OCI-LY7 (cell line): ENCODE data around the gene TREML2. TPM values are rescaled to one million over a fixed set of nuclear protein-coding genes. Genes with fewer than 3 reads are reported as not detected.

Experiments used
- BruUV-seq: library from RNA; stranded (reverse); fragments of 400-500 nt; replicated peaks from 2 replicates; lab custom pipeline; 2021; lab: Mats Ljungman, UMichigan
- CTCF ChIA-PET: fragments of 300-600 bp; sonication (Branson Sonifier 250); formaldehyde crosslinking; loops from one replicate; lab custom pipeline; 2022; ENCODE audit warnings: antibody characterized with exemption; ENCODE audit not compliant: unreplicated experiment; lab: Charles Lee
- POLR2A ChIA-PET: fragments of 300-600 bp; sonication (Branson Sonifier 250); formaldehyde crosslinking; loops from one replicate; lab custom pipeline; 2022; ENCODE audit warnings: antibody characterized with exemption; lab: Charles Lee
- DNase-seq: peaks from one replicate; pipeline ENCODE4 v3.0.0-alpha.2; 2015; ENCODE audit warnings: low spot score
- H2AFZ ChIP-seq: fragments of 200-600 bp; sonication (generic), shearing (Covaris generic); 2 replicates; pipeline ENCODE4 v1.6.1; 2014; ENCODE audit warnings: mild to moderate bottlenecking, antibody characterized with exemption, low read length, moderate library complexity
- H3K27ac ChIP-seq: fragments of 200-600 bp; sonication (generic); 2 replicates; pipeline ENCODE4 v1.5.1; 2014; ENCODE audit warnings: mixed run types, low read depth, mild to moderate bottlenecking, moderate library complexity, low read length, inconsistent platforms; ENCODE audit not compliant: poor library complexity, severe bottlenecking
- H3K36me3 ChIP-seq: fragments of 200-600 bp; sonication (generic); 2 replicates; pipeline ENCODE4 v1.6.1; 2014; ENCODE audit warnings: mild to moderate bottlenecking, antibody characterized with exemption, low read length, moderate library complexity, mixed read lengths; ENCODE audit not compliant: insufficient read depth
- H3K4me1 ChIP-seq: fragments of 200-600 bp; sonication (generic); 2 replicates; pipeline ENCODE4 v1.5.1; 2014; ENCODE audit warnings: mild to moderate bottlenecking, low read length; ENCODE audit not compliant: insufficient read depth, poor library complexity, severe bottlenecking
- H3K4me2 ChIP-seq: fragments of 200-600 bp; sonication (generic); 2 replicates; pipeline ENCODE4 v1.6.1; 2014; ENCODE audit warnings: mild to moderate bottlenecking, low read length
- H3K4me3 ChIP-seq: fragments of 200-600 bp; sonication (generic); 2 replicates; pipeline ENCODE4 v1.5.1; 2014; ENCODE audit warnings: mild to moderate bottlenecking, low read depth, low read length; ENCODE audit not compliant: poor library complexity, severe bottlenecking
- H3K79me2 ChIP-seq: fragments of 200-600 bp; sonication (generic); 2 replicates; pipeline ENCODE4 v1.6.1; 2016; ENCODE audit warnings: low read depth, mild to moderate bottlenecking, low read length, moderate library complexity, mixed read lengths; ENCODE audit not compliant: insufficient read depth
- H3K9me2 ChIP-seq: fragments of 200-600 bp; sonication (generic); 2 replicates; pipeline ENCODE4 v1.6.1; 2016; ENCODE audit warnings: mild to moderate bottlenecking, low read length, mixed read lengths; ENCODE audit not compliant: insufficient read depth
- H3K9me3 ChIP-seq: fragments of 200-600 bp; sonication (generic); 2 replicates; pipeline ENCODE4 v1.6.1; 2014; ENCODE audit warnings: mild to moderate bottlenecking, mixed run types, low read length, mixed read lengths
- H4K20me1 ChIP-seq: fragments of 200-600 bp; sonication (generic); 2 replicates; pipeline ENCODE4 v1.6.1; 2014; ENCODE audit warnings: mild to moderate bottlenecking, antibody characterized with exemption, low read length, moderate library complexity, mixed read lengths; ENCODE audit not compliant: insufficient read depth
- EZH2phosphoT487 ChIP-seq: fragments of 200-600 bp; sonication (generic); IDR thresholded peaks from 2 replicates; pipeline ENCODE4 v1.6.1; 2018; ENCODE audit warnings: low read depth, borderline replicate concordance, mild to moderate bottlenecking, mixed run types, antibody characterized with exemption, low read length, moderate library complexity, mixed read lengths
- intact Hi-C: fragments of 100-400 bp; cut with micrococcal nuclease; formaldehyde crosslinking; loops from one replicate; pipeline ENCODE4 v1.10.0; 2022; ENCODE audit not compliant: unreplicated experiment
- total RNA-seq, 2 experiments: library from RNA; depleted of rRNA in 1 of 2; stranded (reverse); fragments of >200 nt in 1 of 2; shearing (Covaris generic) in 1 of 2; gene quantifications; 2 replicates each; pipeline ENCODE4 v1.2.3, GENCODE V29; 2014 to 2022
- TF ChIP-seq, protein P1 (sequence below): fragments of 200-600 bp; sonication (generic); conservative IDR thresholded peaks from 2 replicates; pipeline ENCODE4 v1.5.1; 2014; ENCODE audit warnings: mild to moderate bottlenecking, antibody characterized with exemption, low read length, moderate library complexity, mixed read lengths

TREML2 gene
- total RNA-seq, 2 experiments from 2014 or later = 5.5 to 17.4 TPM

DNA sequence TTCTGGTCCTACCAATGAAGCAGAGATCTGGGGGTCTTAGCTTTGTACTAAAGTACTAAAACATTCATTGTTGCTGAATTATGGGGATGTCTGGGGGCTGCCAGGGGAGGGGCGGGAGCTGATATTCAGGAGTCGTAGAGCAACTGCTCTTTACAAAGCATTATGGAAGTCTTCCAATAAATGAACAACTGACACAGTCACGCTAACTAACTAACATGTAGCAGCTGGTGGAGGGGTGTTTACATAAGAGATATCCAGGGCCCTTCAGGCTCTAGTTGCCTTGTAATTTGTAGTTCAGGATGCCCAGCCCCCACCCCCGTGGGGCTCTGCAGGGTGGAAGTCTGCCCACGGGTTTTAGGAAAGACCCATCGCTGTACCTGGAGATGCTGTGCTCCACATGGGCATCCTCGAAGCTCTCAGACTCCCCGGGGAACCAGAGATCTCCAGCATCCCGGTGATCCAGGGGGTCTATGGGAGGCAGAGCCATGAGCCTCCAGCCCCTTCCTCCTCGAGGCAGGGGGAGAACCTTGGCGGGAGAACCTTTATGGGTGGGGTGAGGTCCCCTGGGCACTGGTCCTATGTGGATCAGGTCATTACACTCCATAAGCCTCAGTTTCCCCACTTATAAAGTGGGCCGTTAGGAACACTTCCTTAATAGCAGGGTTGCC, 41.4 kb downstream of the TREML2 start:
- no peaks in the 10 kb centered on the region for H3K36me3 ChIP-seq
- H3K9me3 ChIP-seq = no peaks in the 10 kb centered on the region
- ChIA-PET CTCF (no interaction called here), POLR2A (no interaction called here)
- H3K9me2 ChIP-seq = no peaks in the 10 kb centered on the region
- H3K4me1 ChIP-seq = no peaks in the 10 kb centered on the region
- H3K4me3 ChIP-seq = no peak overlapping the region
- DNase-seq = no peak
- no peaks in the 10 kb centered on the region for H4K20me1 ChIP-seq
- no peak for TF ChIP-seq EZH2phosphoT487
- TF ChIP-seq, protein P1, sequence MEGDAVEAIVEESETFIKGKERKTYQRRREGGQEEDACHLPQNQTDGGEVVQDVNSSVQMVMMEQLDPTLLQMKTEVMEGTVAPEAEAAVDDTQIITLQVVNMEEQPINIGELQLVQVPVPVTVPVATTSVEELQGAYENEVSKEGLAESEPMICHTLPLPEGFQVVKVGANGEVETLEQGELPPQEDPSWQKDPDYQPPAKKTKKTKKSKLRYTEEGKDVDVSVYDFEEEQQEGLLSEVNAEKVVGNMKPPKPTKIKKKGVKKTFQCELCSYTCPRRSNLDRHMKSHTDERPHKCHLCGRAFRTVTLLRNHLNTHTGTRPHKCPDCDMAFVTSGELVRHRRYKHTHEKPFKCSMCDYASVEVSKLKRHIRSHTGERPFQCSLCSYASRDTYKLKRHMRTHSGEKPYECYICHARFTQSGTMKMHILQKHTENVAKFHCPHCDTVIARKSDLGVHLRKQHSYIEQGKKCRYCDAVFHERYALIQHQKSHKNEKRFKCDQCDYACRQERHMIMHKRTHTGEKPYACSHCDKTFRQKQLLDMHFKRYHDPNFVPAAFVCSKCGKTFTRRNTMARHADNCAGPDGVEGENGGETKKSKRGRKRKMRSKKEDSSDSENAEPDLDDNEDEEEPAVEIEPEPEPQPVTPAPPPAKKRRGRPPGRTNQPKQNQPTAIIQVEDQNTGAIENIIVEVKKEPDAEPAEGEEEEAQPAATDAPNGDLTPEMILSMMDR = no peak
- H3K79me2 ChIP-seq = no peaks in the 10 kb centered on the region
- H3K27ac ChIP-seq = no peak overlapping the region
- intact Hi-C loops = no loop called here
- no peak overlapping the region for H2AFZ ChIP-seq
- H3K4me2 ChIP-seq = no peak overlapping the region
- no TSS peak for BruUV-seq

DNA sequence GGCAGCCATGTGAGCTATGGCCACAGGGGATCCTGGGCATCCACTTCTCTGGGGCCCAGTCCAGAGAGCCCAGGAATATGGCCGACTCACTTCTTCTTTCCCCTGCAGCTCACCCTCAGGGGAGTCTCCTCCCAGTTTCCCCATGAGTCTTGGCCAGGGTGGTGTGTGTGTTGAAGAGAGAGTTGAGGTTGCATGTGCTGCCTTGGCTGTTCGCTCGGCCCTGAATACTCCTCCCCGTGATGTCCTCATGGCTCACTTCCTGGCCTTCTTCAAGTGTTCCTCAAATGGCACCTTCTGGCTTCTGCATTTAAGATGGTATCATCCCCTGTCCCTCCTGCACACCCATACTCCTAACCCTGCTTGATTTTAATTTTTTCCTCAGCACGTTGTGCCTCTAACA, 43.6 kb downstream of the TREML2 start:
- no peak for DNase-seq
- ChIA-PET POLR2A (no interaction called here), CTCF (no interaction called here)
- Histone ChIP-seq H3K36me3 (no peaks in the 10 kb centered on the region), H3K79me2 (no peaks in the 10 kb centered on the region), H3K9me2 (no peaks in the 10 kb centered on the region), H3K4me1 (no peaks in the 10 kb centered on the region), H3K9me3 (no peaks in the 10 kb centered on the region), H3K4me2 (no peak overlapping the region), H2AFZ (no peak overlapping the region), H3K4me3 (no peak overlapping the region), H4K20me1 (no peaks in the 10 kb centered on the region), H3K27ac (no peak overlapping the region)
- BruUV-seq = no TSS peak
- intact Hi-C loops = no loop called here
- TF ChIP-seq, protein P1 = no peak
- no peak for TF ChIP-seq EZH2phosphoT487

DNA sequence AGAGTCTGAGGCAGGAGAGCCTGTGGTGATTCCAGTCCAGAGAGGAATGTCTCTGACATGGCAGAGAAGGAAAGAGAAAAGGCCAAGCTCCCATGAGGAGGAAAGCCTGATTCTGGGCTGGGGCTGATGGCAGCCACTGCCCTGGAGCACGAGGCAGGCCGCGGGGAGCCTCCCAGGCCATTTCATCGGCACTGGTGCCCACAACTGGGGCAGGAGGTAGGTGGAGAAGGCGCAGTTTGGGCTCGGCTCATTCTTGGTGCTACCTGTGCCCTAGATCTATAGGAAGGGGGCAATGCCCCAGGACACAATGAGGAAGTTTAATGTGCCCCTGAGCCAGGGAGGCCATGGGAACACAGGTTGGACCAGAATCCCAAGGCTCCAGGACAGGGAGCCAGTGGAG, 44.2 kb downstream of the TREML2 start:
- BruUV-seq = no TSS peak
- POLR2A ChIA-PET = no interaction called here

More for the DNA sequence above, 44.2 kb downstream of the TREML2 start:
- CTCF ChIA-PET = no interaction called here
- TF ChIP-seq EZH2phosphoT487 = no peak
- TF ChIP-seq, protein P1 = no peak
- H3K27ac ChIP-seq = no peak overlapping the region
- H4K20me1 ChIP-seq = no peaks in the 10 kb centered on the region
- no peaks in the 10 kb centered on the region for H3K9me2 ChIP-seq
- H3K79me2 ChIP-seq = no peaks in the 10 kb centered on the region
- H3K4me3 ChIP-seq = no peak overlapping the region
- DNase-seq = no peak
- H3K36me3 ChIP-seq = no peaks in the 10 kb centered on the region
- intact Hi-C loops = no loop called here
- H2AFZ ChIP-seq = no peak overlapping the region
- no peaks in the 10 kb centered on the region for H3K4me1 ChIP-seq
- no peaks in the 10 kb centered on the region for H3K9me3 ChIP-seq
- no peak overlapping the region for H3K4me2 ChIP-seq
